Measurements from ENCODE around the gene STAT4.

Gene STAT4

GRCh38 chr2:190979906-190980629 lies 170.7 kb downstream of the STAT4 start:
- in situ Hi-C loops (cut with HindIII; ENCODE audit: low sequenced_read_pairs) = no loop called here

Data from endothelial cell of hepatic sinusoid (primary cell).